Activated T-helper 1 cell treated with Interleukin-2 at 50 U/mL for 16 hours (primary cell): ENCODE data around the gene ZNF771.

Experiments
- DNase-seq: peaks from one replicate; pipeline ENCODE4 v3.0.0-alpha.2; 2020; ENCODE audit warnings: low read depth

The ZNF771 gene

DNA sequence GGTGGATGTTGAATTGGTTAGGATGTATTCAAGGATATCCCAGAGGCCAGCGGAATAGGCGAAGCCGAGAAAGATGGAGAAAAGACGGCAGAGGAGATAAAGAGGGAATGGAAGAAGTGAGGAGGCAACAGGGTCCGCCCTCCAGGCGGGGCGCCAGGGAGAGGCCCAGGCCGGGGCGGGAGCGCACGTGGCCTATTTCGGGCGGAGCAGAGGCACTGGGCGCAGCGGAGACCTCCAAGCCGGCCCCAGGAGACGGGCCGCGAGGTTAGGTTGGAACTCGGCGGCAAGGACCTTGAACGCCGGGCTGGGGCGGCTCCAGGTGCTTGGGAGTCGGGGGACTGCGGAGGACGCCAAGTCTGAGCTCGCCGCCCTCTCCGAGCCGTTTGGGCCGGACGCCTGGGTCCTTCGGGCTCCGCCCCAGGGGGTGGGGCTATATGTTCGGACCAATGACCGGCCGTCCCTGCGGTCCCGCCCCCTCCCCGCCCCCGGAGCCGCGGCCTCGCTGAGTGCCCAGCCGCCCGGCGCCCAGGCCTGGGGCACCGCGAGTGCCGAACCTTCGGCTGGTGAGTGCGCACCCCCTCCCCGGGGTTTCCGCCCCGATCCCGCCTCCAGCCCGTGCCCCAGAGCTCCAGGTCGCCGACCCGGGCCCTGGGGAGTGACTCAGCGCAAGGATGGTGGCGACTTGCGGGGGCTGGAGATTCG, at the start of gene ZNF771:
TSS of gene ZNF771 (plus strand) at position 505 of the 702 bp plus-strand sequence. CDS start 448 bp downstream, outside the sequence.
- DNase-seq: peak; percentile 84

DNA sequence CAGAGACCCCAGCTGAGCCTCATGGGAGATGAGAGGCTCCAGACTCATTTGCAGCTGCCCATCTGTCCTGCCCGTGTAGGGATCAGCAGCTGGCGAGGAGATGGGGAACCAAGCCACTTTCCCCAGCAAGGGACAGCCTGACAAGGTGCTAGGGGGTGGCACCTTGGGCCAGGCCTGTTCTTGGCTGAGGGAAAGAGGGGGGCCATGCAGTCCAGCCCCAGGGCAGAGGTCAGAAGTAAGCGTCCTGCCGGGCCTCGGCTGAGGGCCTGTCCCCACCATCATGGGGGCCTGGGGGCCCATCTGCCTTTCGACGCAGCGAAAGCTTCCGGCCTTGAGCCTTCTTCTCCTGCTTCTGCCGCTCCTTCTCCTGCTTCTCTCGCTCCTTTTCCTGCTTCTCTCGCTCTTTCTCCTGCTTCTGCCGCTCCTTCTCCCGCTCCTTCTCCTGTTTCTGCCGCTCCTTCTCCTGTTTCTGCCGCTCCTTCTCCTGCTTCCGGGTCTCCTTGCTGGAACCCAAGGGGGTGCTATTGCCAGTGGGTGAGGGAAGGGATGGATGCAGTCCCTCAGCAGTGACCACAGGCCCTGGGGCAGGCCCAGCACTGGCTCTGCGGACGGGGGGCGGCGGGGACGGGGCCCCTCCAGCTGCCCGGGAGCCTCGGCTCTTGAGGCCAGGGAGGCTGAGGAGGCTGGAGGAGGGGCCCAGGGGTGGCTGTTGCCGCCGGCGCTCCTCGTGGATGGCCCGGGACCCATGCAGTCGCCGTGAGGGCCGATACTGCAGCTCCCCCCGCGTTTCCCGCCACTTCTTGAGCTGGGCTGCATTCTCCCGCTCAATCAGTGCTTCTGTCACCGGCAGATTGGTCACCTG, 49.5 kb upstream of the ZNF771 start:
- DNase-seq: no peak

DNA sequence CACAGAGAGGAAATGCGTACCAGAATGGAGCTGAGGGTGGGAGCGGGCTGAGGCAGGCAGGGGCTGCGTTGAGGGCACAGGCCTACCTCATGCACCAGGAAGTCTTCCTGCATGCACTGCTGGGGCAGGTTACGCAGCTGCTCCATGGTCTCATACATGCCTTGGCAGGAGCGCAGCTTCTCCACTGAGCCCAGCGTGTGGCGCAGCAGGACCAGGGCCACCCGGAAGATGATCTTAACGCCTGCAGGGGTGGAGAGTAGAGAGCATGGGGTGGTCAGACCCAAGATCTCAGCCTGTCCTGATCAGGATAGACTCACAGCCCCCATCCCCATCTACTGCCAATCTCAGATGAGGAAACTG, 48.8 kb upstream of the ZNF771 start:
- no peak for DNase-seq

DNA sequence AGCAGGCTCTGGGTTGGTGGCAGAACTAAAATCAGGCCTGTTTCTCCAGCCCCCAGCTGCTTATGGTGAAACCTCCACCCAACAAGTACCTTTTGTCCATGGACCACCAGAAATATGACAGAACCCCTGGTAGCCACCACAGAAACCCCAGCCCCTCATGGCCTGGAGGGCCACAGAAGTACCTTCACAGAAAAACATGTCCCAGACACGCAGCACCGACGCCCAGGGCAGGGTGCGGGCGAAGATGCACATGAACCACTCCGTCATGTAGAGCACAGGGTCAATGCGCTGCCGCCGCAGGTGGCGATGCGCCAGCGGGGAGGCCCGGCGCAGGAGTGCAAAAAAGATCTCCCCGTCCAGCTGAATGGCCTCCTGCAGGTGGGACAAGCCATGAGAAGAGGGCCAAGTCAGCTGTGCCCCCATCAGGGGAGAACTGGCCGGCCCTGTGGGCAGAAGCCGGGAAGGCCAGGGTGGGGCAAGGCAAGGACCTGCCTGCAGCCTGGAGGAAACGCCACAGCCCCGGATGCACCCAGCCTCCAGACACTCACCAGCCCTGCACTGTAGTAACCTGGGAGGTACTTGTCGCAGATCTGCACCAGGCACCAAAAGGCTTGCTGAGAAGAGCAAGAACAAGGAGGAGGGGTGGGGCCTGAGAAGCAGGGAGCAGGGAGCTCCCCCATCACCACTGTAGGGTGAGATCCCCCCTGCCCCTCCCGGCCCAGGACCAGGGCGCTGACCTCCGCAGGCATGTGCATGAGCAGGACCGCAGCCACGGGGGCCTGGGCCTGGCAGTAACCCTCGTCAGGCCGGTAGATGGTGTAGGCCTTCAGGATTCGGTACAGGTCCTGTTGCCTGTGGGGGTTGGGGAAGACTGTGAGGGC, 48.2 kb upstream of the ZNF771 start:
- DNase-seq: no peak

DNA sequence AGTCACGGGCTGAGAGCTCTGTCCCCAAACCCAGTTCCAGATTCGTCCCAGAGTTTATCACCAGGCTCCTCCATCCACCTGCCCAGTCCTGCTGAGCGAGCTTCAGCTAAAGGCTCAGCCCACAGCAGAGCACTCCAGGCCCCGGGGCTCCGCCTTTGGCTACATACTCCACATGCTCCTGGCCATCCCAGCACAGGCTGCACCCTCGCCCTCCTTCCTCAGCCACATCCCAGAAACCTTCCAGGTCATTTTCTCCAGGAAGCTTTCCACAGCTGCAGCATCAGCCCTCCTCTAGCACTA, 47.6 kb upstream of the ZNF771 start:
- no peak for DNase-seq

DNA sequence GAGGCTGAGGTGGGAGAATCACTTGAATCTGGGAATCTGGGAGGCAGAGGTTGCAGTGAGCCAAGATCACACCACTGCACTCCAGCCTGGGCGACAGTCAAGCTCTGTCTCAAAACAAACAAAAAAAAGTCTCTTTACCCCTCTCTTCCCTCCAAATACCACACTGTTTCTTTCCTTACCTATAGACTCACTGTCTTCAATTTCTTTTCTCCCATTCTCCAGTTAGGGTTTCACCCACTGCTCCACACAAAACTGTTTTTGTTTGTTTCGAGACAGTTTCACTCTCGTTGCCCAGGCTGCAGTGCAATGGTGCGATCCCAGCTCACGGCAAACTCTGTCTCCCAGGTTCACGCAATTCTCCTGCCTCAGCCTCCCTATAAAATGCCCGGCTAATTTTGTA, 46.2 kb upstream of the ZNF771 start:
- no peak for DNase-seq

DNA sequence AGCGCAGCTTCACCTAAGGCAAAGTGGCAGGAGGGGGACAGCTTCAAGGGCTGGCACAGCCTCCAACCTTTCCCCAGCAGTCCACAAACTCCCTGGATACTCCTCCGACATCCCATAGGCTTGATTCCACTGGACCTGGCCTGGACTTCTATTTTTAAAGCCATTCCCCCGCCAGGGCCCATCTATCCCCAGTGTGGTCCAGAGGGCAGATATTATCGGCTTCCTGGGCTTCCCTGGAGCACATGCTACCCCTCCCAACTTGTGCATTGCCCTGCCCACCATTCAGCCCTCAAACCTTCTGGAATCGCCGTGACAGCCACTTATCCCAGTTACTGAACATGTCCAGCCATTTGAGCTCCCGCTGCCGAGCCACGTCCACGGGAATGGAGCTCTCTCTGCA, 42.2 kb upstream of the ZNF771 start:
- no peak for DNase-seq

DNA sequence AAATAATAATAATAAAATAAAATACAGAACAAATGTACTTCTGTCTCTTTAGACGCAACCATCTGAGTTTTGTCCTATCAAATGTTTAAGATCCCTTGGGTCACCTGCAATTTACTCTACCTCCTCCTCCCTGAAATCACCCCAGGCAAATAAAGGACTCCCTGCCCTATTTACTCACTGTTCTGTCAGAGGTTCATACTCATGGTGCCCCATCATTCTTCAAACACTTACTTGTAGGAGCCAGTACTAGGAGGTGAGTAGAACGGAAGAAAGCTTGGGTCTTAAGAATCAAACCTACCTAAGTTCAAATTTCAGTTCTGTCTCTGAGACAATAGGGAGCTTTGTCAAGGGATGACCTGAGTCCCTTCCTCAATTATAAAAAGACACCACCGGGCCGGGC, 40.9 kb upstream of the ZNF771 start:
- no peak for DNase-seq

DNA sequence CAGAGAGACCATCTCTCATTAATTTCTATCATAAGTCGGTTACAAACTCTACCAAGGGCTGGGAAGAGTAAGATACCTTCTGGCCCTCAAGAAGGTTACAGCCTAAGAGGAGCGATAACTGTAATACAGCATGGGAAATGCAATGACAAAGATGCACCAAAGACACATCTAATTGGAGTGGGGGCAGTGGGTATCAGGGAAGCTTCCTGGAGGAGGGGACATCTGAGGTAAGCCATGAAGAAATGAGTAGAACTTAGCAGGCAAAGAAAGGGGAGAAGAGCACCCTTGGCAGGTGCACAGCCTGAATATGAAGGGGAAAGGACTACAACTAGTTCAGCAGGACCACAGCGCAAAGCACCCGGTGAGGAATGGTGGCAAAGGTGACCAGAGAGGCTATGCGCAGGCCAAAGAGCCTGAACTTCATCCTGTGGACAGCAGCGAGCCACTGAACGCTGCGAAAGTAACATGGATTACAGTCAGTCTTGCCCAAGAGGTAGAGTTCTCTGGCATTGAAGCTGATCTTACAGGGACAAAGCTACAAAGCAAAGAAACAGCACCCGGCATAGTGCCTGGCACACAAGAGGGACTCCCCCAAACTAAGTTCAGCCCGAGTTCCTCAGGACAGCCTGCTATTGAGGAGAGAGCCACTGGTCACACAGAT, 39.9 kb upstream of the ZNF771 start:
- no peak for DNase-seq

DNA sequence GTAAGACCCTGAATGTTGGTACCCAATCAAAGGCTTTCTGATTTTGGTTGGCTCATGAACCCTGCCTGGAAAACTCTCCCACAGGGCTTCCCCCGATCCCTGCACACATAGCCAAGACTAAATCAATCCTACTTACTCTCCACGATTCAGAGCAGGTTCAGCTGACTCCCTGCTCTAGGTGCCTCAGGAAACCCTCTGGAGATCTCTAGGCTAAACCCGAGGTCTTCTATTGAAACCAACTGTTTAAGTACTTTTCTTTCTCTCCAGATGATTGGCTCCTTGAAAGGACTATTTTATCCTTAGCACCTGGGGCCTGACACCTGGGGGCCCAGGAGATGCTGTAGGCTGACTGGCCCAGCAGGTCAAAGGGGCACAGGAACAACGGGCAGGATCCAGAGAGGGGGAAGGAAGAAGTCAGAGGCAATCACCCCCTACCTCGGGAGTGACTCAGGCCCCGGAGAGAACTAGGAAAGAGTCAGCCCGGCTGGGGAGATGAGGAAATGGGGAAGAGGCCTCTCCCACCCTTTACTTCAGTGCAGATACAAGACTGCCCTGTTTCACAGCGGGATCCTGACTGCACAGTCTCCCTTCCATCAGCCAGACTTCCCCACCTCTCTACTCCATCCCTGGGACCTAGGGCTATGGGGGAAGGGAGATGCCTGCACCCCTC, 39.1 kb upstream of the ZNF771 start:
- DNase-seq: no peak

DNA sequence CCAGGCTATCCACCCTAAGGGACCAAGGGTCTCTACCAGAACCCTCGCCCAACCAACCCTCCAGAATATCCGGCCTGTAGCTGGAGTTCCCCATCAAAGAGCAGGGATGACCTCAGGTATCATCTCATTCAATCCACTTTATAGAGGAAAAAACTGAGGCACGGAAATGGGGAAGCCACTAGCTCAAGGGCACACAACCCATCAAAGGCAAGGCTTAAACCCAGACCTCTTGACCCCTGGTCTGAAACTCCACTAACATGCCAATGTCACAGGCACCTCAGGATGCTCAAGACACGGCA, 38.7 kb upstream of the ZNF771 start:
- DNase-seq: no peak

DNA sequence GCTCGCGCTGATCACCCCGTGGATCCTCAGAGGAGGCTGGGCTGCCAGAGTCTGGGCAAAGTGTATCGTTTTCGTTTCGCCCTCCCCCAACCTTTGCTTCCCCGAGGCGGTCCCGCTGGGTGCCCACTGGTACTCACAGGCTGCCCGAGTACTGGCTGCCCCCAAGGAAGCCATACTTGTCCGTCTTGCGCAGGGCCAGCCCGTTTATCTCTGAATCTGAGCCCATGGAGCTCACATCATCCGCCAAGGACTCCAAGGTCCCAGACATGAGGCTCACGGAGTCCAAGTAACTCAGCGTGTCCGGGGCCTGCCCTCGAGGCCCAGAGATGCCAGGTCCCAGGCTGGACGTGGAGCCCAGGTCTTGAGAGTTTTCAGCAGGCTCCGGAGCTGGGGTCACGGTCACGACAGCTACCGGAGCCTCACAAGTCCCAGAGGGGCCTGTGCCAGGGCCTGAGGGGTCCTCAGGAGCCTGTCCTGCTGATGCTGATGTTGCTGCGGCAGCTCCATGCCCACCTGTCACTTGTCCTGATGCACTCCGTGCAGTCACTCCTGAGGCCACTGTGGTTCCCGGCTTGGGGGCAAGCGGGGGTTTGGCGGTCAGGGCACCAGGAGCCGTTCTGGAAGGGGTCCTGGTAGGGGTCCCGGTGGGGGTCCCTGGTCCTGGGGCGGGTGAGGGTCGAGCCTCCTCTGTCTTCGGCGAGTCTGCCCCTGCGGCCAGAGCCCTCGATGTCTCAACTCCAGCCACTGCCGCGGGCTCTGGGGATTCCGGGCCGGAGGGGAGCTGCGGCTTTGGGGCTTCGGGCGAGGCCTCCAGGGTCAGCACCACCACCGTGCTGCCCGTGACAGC, 38.1 kb upstream of the ZNF771 start:
- DNase-seq: no peak

DNA sequence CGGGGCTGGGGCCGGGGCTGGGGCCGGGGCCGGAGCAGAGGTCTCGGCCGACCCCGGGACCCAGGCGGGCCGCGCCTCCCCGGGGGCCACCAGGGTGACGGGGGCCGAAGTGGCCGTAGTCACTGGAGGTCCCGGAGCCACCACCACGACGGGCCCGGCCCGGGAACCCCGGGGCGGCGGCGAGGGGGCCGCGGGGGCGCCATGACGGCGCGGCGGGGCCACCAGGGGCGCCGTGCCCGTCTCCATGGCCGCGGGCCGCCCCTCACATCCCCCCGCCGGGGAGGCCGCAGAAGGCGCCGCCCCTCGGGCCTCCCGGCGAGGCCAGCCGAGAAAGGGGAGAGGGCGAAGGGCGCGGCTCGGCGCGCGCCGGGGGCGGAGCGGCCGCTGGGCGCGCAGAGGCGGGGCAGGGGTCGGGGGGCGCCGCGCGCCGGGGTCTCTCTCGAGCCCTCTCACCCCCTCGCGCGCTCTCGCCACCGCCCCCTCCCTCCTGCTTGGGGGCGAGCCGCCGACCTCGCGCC, 37.4 kb upstream of the ZNF771 start:
- no peak for DNase-seq

DNA sequence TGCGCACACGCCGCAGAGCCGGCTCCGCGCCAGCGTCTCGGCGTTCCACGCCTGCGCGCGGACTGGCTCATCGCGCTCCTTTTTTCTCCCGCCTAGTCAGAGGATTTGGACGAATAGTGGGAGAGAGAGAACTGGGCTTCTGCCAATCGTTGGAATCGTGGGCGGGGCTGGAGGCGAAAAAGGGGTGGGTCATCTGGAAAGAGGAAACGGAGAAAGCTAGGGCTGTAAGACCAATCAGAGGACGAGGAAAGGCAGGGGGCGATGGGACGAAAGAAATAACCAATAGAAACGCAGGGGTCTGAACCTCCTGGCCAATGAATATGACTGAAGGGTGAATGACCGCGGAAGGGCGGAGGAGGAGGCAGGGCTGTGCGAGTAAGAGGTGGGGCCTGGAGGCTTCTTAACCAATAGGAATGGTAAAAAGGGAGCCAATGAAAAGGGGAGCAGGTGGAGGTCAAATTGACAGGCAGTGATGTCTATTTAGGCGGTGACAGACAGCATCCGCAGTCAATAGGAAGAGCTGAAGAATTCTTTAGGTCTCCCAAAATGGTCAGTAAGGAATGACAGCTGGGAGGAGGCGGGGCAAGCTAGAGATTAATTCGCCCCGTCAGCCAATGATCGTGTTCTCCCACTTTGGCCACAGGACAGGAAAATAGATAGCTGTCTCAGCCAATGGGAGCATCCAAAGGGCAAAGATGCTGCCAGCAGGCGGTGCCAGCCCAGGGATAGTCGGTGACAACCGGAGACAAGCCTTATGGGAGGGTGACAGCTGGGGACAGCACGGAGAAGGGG, 36.8 kb upstream of the ZNF771 start, which contains the start of gene TBC1D10B:
TSS of gene TBC1D10B (minus strand) at position 39 of the 792 bp plus-strand sequence. CDS start 311 bp downstream, outside the sequence.
- DNase-seq: peak; percentile 98

DNA sequence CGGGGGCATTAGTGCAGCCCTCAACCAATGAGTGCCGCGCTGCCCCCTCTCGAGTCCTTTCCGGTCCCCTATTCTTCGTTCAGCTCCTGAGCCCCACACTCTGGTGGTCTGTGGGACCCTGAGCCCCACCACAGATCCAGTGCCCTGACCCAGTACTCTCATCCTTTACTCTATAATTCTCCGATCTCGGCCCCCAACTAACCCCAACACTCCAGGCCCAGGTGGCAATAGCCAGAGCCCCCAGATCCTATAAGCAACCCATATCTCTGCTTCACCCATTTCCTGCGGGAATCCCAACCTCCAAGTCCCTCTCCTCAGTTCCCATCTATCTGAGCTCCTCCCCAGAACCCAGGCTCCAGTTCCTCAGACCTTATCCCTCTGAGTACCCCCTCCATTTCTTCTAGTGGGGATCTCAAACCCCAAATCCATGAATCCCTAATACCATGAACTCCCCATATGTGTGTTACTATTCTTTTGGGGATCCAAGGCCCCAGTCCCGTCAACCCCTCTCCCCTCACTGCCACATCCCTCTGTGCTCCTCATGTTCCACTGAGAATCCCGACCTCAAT, 36.1 kb upstream of the ZNF771 start:
- no peak for DNase-seq

DNA sequence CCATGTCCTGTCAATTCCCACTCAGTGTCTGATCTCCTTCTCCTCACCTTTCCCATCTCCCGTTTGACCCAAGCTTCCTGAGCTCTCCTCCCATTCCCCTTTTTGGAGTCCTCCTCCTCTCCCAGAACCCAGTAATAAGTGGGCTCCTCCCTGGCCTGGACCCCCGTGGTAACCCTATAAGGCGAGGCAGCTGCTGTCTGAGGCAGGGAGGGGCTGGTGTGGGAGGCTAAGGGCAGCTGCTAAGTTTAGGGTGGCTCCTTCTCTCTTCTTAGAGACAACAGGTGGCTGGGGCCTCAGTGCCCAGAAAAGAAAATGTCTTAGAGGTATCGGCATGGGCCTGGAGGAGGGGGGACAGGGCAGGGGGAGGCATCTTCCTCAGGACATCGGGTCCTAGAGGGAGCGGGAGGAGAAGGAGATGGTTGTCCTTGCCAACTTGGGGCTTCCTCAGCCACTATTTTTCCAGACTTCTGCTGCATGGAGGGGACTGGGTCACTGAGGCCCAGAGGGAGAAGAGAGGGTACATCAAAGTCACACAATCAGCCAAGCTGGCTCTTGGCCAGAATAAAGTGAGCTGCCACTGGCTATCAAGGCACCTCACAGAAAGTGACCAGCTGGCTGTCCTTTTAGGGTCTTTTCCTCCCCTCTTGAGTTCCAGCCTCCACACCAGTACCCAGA, 35.2 kb upstream of the ZNF771 start:
- no peak for DNase-seq

DNA sequence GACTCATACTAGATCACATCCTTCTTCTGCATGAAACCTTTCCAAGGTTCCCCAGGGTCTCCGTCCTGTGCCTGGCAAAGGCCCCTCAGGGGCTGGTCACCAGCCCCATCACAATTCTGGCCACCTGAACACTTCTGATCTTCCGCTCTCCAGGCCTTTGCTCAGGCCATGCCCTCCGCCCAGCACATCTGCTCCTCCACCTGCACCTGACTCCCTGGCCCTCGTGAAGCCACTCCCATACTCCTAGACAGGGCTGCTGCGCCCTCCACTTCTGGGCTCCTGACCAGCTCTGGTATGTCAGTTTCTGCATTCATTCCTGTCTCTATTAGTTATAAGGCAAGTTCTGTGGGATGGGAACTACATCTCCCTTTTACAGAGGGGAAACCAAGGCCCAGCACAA, 34.7 kb upstream of the ZNF771 start:
- DNase-seq: no peak

DNA sequence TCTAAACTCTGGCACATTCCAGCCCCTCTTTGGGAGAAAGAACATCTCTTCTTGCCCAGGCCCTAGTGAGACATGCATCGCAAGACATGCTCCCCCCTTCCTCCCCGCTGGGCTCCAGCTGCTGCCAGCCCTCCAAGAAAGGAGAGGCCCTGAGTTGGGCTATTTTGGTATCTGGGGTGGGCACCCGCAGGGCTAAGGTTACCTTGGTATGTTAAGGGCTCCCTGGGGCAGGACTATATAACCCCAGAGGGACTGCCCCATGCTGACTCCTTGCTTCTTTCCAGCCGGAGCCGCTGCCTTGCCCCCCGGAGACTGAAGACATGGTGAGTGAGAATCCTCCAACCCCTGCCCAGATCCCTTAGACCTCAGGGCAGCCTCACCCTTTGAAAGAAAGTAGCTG, 32.9 kb upstream of the ZNF771 start, which contains the start of gene MYL11:
TSS of gene MYL11 (plus strand) at position 265 of the 400 bp plus-strand sequence. CDS start at position 321, 56 bp downstream.
- no peak for DNase-seq

DNA sequence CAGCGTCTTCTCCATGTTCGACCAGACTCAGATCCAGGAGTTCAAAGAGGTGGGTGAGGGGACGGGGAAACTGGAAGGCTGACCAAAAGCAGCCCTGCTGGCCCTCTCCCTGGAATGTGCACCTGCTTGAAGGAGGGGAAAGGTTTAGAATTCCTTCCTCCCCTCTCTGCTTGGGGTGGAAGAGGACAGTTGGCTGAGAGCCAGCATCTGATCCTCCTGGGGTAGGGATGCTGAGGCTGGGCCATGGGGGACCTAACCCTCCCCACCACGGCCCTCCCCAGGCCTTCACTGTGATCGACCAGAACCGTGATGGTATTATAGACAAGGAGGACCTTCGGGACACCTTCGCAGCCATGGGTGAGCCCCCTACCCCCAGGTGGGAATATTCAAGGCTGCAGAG, 31.5 kb upstream of the ZNF771 start:
- no peak for DNase-seq
